GM18873 (cell line): ENCODE data around the gene PPFIA2.
"Not testable (repeated sequence)": the region's sequence is repeated elsewhere in the genome, so short reads cannot be mapped to it uniquely, and the experiment has no call there.

Source experiments
- ATAC-seq: cut with Tn5 transposase; IDR thresholded peaks from one replicate; pipeline ENCODE4 v1.9.1; 2021; ENCODE audit warnings: mild to moderate bottlenecking, moderate library complexity, moderate number of reproducible peaks; ENCODE audit not compliant: unreplicated experiment, low FRiP score

PPFIA2 gene

GRCh38 chr12:81222846-81223592, 536.1 kb downstream of the PPFIA2 start:
- ATAC-seq = no peak

- no peak for ATAC-seq
Measured at GRCh38 chr12:81221681-81222080, 537.5 kb downstream of the PPFIA2 start.

DNA sequence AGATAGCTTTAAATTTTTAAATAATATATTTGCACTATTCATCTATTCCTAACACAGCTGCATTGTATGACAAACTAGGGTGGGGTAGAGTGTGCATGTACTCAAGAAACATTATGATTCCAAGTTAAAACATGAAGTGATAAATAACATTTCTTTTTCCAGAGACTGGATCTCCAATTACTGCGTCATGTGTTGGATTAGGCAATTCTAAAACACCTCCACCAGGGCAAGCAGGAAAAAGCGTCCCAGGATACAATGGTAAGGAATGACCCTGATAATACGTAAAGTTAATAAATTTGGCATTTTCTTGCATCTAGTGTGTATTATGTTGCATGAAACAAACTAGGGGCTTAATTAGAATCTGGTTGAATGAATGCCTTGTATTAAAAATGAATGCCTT, 542.4 kb downstream of the PPFIA2 start:
- no peak for ATAC-seq

GRCh38 chr12:81212996-81213696, 546.0 kb downstream of the PPFIA2 start:
- ATAC-seq = no peak

DNA sequence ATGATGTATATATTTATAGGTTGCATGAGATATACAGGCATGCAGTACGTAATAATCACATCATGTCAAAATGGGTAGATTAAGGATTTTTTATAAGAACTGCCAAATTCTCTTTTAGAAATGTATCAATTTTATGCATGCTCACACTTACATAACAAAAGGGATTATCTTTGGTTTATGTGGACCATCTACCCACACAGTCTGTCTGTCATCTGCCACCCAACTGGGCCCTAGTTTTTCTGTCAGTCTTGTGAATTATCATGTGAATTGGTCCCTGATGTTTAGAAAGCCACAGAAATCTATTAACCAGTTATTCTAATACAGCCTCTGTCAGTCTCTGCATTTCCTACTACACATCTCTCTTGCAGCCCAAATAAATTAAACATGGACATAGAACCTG, 547.8 kb downstream of the PPFIA2 start:
- ATAC-seq = no peak

GRCh38 chr12:81209772-81210225, 549.4 kb downstream of the PPFIA2 start:
- not testable (repeated sequence) for ATAC-seq

DNA sequence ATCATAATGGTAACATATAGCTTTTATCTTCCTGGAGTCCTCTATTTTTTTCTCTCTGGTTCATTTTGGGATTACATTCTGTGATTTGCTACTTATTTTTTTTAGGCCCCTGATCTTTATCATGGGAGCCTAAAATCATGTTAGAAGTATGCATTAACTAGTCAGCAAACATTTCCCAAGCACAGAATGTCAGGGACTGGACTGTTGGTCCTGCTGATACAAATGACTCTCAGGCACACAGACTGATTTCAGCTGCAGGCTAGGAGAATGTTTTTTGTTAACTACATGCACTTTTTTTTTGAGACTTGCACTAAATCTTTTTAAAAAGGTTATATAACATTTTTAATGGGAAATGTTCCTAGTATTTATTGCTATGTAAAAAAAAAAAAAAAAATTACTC, 550.1 kb downstream of the PPFIA2 start:
- ATAC-seq = no peak

GRCh38 chr12:81208187-81208911, 550.8 kb downstream of the PPFIA2 start:
- no peak for ATAC-seq
